Left ventricle myocardium inferior (tissue), 1 donor: ENCODE results near the gene LAMTOR3. TPM values are rescaled to one million over a fixed set of nuclear protein-coding genes. Genes with fewer than 3 reads are reported as not detected.

ENCODE experiments used
- DNase-seq: peaks from one replicate; pipeline ENCODE4 v3.0.0-alpha.2; 2020
- H3K27ac ChIP-seq: fragments of 200-600 bp; replicated peaks from 2 replicates; pipeline ENCODE4 v1.8.0; 2021
- H3K27me3 ChIP-seq: fragments of 200-600 bp; 2 replicates; pipeline ENCODE4 v1.8.0; 2021; ENCODE audit warnings: low read depth
- H3K36me3 ChIP-seq: fragments of 200-600 bp; 2 replicates; pipeline ENCODE4 v1.8.0; 2021
- H3K4me1 ChIP-seq: fragments of 200-600 bp; 2 replicates; pipeline ENCODE4 v1.8.0; 2021
- H3K4me3 ChIP-seq: fragments of 200-600 bp; 2 replicates; pipeline ENCODE4 v1.8.0; 2021; ENCODE audit warnings: mild to moderate bottlenecking, moderate library complexity
- H3K9me3 ChIP-seq: fragments of 200-600 bp; replicated peaks from 2 replicates; pipeline ENCODE4 v1.8.0; 2021
- intact Hi-C: fragments of 100-400 bp; cut with micrococcal nuclease; formaldehyde crosslinking; loops from one replicate; pipeline ENCODE4 v1.11.0; 2022
- total RNA-seq: library from RNA; stranded (reverse); fragmentation: NEBNext Ultra II Directional; extraction: Animal tissue kit (Norgen Biotek cat#: 25700); gene quantifications from one replicate; pipeline ENCODE4 v1.2.1, GENCODE V29; 2021
- TF ChIP-seq, protein P1 (sequence below): fragments of 200-600 bp; IDR thresholded peaks from 2 replicates; pipeline ENCODE4 v1.8.0; 2021; ENCODE audit warnings: antibody characterized with exemption, mild to moderate bottlenecking, borderline replicate concordance
- donor health status: DM: no; HTN: yes; CAD: no; lungs with severe emphysema.

LAMTOR3 gene
- total RNA-seq, 1 donor from 2014 or later, result 38.5 TPM

DNA sequence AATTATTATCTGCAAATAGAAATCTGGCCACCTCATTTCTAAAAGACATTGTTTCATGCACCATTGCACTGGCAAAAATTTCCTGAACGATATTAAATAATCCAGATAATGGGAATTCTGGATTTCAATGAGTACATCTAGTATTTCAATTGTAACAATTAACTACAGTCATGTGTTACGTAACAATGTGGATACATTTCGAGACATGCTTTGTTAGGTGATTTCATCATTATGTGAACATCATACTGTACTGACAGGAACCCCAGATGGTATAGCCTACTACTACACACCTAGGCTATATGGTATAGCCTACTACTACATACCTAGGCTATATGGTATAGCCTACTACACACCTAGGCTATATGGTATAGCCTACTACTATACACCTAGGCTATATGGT is 14.8 kb downstream of the LAMTOR3 start:
- Histone ChIP-seq H3K4me1 (peaks cover 3% of the 10 kb centered on the region), H3K27me3 (no peaks in the 10 kb centered on the region), H3K4me3 (no peak overlapping the region), H3K27ac (no peak overlapping the region), H3K9me3 (no peaks in the 10 kb centered on the region), H3K36me3 (peaks cover 66% of the 10 kb centered on the region)
- TF ChIP-seq, protein P1, sequence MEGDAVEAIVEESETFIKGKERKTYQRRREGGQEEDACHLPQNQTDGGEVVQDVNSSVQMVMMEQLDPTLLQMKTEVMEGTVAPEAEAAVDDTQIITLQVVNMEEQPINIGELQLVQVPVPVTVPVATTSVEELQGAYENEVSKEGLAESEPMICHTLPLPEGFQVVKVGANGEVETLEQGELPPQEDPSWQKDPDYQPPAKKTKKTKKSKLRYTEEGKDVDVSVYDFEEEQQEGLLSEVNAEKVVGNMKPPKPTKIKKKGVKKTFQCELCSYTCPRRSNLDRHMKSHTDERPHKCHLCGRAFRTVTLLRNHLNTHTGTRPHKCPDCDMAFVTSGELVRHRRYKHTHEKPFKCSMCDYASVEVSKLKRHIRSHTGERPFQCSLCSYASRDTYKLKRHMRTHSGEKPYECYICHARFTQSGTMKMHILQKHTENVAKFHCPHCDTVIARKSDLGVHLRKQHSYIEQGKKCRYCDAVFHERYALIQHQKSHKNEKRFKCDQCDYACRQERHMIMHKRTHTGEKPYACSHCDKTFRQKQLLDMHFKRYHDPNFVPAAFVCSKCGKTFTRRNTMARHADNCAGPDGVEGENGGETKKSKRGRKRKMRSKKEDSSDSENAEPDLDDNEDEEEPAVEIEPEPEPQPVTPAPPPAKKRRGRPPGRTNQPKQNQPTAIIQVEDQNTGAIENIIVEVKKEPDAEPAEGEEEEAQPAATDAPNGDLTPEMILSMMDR, result no peak
- no peak for DNase-seq
- intact Hi-C loops, result loop anchor here (10.0 kb wide), 1 partner anchor 325 kb away; no protein-coding TSS in a partner anchor

DNA sequence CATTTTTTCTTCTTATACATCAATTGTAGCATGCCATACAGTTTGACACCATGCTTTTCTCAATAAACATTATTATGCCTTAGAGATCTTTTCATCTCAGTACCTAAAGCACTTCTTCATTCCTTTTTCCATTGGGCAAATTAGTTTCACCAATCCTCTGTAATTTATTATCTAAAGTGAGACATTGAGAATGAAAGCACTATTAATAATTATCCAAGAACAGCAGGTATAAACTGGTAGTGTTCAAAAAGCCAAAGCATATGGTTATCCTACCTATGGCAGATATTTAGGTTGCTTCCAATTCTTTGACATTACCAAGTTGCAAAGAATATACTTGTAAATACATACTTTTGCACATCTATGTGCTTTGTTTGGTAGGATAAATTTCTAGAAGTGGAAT is 15.6 kb downstream of the LAMTOR3 start:
- Histone ChIP-seq H3K4me3 (no peak overlapping the region), H3K27ac (no peak overlapping the region), H3K27me3 (no peaks in the 10 kb centered on the region), H3K4me1 (peaks cover 3% of the 10 kb centered on the region), H3K9me3 (no peaks in the 10 kb centered on the region), H3K36me3 (peaks cover 57% of the 10 kb centered on the region)
- intact Hi-C loops, result loop anchor here (10.0 kb wide), 1 partner anchor 324 kb away; no protein-coding TSS in a partner anchor
- DNase-seq, result no peak
- TF ChIP-seq, protein P1, result no peak

DNA sequence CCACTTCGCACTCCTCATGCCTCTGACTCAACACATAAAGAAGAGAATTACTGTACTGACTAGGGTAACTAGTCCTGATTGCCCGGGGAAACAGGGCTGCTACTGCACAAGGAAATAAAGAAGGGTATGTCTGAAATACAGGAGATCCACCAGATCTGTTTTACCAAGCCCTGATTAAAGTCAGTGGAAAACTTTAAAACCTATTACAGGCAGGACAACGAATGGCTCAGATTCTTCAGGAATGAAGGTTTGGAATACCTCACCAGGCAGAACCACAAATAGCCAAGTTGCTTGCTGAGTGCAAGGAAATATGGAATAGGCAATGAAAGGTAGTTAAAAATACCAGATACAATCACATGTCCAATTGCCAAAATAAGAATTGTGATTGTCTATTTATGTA is 17.3 kb downstream of the LAMTOR3 start:
- Histone ChIP-seq H3K27me3 (no peaks in the 10 kb centered on the region), H3K4me3 (no peak overlapping the region), H3K9me3 (no peaks in the 10 kb centered on the region), H3K4me1 (peaks cover 3% of the 10 kb centered on the region), H3K36me3 (peaks cover 44% of the 10 kb centered on the region), H3K27ac (no peak overlapping the region)
- intact Hi-C loops, result loop anchor here (10.0 kb wide), 1 partner anchor 322 kb away; no protein-coding TSS in a partner anchor
- DNase-seq, result no peak
- TF ChIP-seq, protein P1, result no peak

DNA sequence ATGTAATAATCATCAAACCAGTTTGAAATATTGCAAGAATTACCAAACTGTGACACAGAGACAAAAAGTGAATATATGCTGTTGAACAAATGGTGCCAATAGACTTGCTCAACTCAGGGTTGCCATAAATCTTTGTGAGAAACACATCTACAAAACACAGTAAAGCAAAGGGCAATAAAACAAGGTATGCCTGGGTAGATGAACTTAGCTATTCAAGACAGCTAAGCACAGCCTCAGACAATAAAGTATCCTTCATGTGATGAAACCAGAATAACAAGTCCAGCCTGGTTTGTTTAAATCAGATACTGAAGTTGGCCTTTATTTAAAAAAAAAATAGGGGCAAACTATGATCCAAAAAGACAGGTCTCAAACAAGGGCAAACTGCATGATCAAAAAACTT is 19.2 kb downstream of the LAMTOR3 start:
- no peak overlapping the region for H3K27ac ChIP-seq
- intact Hi-C loops, result loop anchor here (10.0 kb wide), 1 partner anchor 320 kb away; no protein-coding TSS in a partner anchor

DNA sequence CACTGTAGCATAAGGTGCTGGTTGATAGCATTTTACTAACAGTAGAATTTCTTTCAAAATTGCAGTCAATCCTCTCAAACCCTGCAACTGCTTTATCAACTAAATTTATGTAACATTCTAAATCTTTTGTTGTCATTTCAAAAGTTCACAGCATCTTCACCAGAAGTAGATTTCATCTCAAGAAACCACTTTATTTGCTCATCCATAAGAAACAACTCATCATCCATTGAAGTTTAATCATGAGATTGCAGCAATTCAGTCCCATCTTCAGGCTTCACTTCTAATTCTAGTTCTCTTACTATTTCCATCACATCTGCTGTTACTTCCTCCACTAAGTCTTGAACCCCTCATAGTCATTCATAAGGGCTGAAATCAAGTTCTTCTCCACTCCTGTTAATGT is 21.7 kb downstream of the LAMTOR3 start:
- Histone ChIP-seq H3K9me3 (no peaks in the 10 kb centered on the region), H3K27me3 (no peaks in the 10 kb centered on the region), H3K4me3 (no peak overlapping the region), H3K4me1 (peaks cover 3% of the 10 kb centered on the region), H3K36me3 (peaks cover under 1% of the 10 kb centered on the region), H3K27ac (no peak overlapping the region)
- no peak for DNase-seq
- TF ChIP-seq, protein P1, result no peak
- intact Hi-C loops, result loop anchor here (10.0 kb wide), 1 partner anchor 318 kb away; no protein-coding TSS in a partner anchor

More for the DNA sequence above, 19.2 kb downstream of the LAMTOR3 start:
- no peak for DNase-seq
- Histone ChIP-seq H3K9me3 (no peaks in the 10 kb centered on the region), H3K4me1 (peaks cover 3% of the 10 kb centered on the region), H3K27me3 (no peaks in the 10 kb centered on the region), H3K36me3 (peaks cover 25% of the 10 kb centered on the region), H3K4me3 (no peak overlapping the region)
- TF ChIP-seq, protein P1, result no peak
